ENCODE measurements around the gene IDH3B. TPM values are rescaled to one million over a fixed set of nuclear protein-coding genes. Genes with fewer than 3 reads are reported as not detected.
"Not testable (repeated sequence)": the region's sequence is repeated elsewhere in the genome, so short reads cannot be mapped to it uniquely, and the experiment has no call there.

Gene IDH3B
- total and polyA plus RNA-seq, 2 of the 8 experiments (the other 6 are each of a cell fraction or from before 2014, with no cell fraction given): 110 to 167 TPM

GRCh38 chr20:2682040-2682439 lies 18.0 kb upstream of the IDH3B start:
- H3K4ac ChIP-seq (replicated peaks; ENCODE audit: insufficient read length, low read depth, low read length); H4K20me1 ChIP-seq (replicated peaks in 1 of 2; ENCODE audit: control insufficient read depth in 1 of 2, insufficient read depth in 2 of 2, low read length in 2 of 2); H2AK5ac ChIP-seq (ENCODE audit: low read depth, low read length); H3K14ac ChIP-seq (ENCODE audit: insufficient read length); H3K23me2 ChIP-seq (ENCODE audit: low read depth, low read length); FAIRE-seq; H3K18ac ChIP-seq (ENCODE audit: extremely low read depth, low read length); H3K4me3 ChIP-seq (ENCODE audit: extremely low read depth in 1 of 4, insufficient read depth in 2 of 4, low read depth in 3 of 4, low read length in 4 of 4); POLR2A ChIA-PET (ENCODE audit: partially characterized antibody); H4K91ac ChIP-seq (replicated peaks; ENCODE audit: insufficient read length, low read length); H2BK12ac ChIP-seq (ENCODE audit: low read depth, low read length); H3K9ac ChIP-seq (replicated peaks in 1 of 4; ENCODE audit: extremely low read depth in 1 of 4, low read depth in 3 of 4, low read length in 3 of 4); H3K79me1 ChIP-seq (ENCODE audit: low read depth, low read length); H3K23ac ChIP-seq (ENCODE audit: insufficient read length); H3K79me2 ChIP-seq (ENCODE audit: control insufficient read depth in 1 of 2, insufficient read depth in 2 of 2, low read length in 2 of 2); H3K4me2 ChIP-seq (ENCODE audit: insufficient read depth in 1 of 2, low read depth in 2 of 2, low read length in 2 of 2); H2AFZ ChIP-seq (ENCODE audit: low read length); DNase-seq (ENCODE audit: low read depth in 1 of 2, low spot score in 2 of 2); H2BK20ac ChIP-seq (ENCODE audit: low read length); H3K4me1 ChIP-seq (replicated peaks in 1 of 4; ENCODE audit: control insufficient read depth in 3 of 4, insufficient read depth in 4 of 4, low read length in 3 of 4); H2BK5ac ChIP-seq (ENCODE audit: low read depth, low read length); CTCF ChIA-PET (ENCODE audit: partially characterized antibody); H4K8ac ChIP-seq (ENCODE audit: extremely low read depth, insufficient read depth, low read length); H3K27ac ChIP-seq (ENCODE audit: low read depth, low read length); H4K5ac ChIP-seq (ENCODE audit: insufficient read length, low read depth, low read length); H2BK120ac ChIP-seq (replicated peaks; ENCODE audit: low read depth, low read length); H2BK15ac ChIP-seq (ENCODE audit: low read length); H3K9me3 ChIP-seq (ENCODE audit: insufficient read depth in 2 of 2, low read depth in 1 of 2, low read length in 1 of 2); H3K27me3 ChIP-seq (replicated peaks in 1 of 4; ENCODE audit: control insufficient read depth in 3 of 4, extremely low read depth in 1 of 4, insufficient read depth in 3 of 4, low read length in 3 of 4); H3K56ac ChIP-seq (replicated peaks; ENCODE audit: insufficient read length, low read depth, low read length); H3K36me3 ChIP-seq (ENCODE audit: control insufficient read depth in 2 of 4, insufficient read depth in 4 of 4, low read length in 3 of 4): not testable (repeated sequence)
- WGBS, 2 experiments (ENCODE audit: extremely low coverage in 1 of 2, insufficient coverage in 1 of 2, insufficient read length in 1 of 2, insufficient replicate concordance in 2 of 2, low coverage in 1 of 2, low lambda C conversion rate in 2 of 2, missing lambda C conversion rate in 1 of 2): 43 to 85% methylated on average over 2 to 3 of the region's 3 CpGs

All from H1 (cell line).